ENCODE results near the gene IPO7.

- no peak for TF ChIP-seq TCF12 (IDR thresholded peaks at IDR 0.05; ENCODE audit: low read depth)
- no peak for TF ChIP-seq RAD21 (IDR thresholded peaks at IDR 0.05; ENCODE audit: low read depth)
These were observed 11.9 kb downstream of the IPO7 start for GRCh38 chr11:9396310-9396709.
